ENCODE data around the gene ERC2. TPM values are rescaled to one million over a fixed set of nuclear protein-coding genes. Genes with fewer than 3 reads are reported as not detected.

The ERC2 gene
- total and polyA plus RNA-seq, 2 of the 13 experiments (the other 11 are each of a cell fraction or from before 2014, with no cell fraction given): 0.16 to 0.22 TPM

DNA sequence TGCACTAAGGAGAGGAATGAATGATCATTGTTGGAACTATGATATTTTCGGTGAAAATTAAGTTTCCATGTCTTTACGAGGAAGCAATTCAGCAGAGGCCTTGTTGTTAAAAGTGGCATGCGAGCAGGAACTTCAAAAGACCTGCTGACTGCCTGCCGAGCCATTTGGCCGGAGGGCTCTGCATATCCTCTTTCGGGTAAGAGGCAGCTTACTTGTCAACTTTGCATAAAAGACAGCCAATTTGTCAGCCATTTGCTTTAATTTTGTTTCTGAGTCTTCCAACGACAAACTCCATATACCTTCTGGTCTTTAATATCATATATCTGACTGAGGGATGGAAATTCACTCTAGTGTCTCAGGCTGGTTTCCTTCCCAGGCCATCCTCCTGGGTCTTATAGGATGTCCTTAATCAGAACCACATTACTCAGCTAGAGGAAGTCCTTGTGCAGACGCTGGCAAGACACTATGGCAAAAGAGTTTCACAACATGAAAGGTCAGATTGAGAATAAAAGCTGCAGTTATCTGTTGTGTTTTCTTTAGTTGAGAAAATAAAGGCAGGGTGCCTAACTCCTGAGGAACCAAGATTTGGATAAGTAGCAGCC, 852.5 kb downstream of the ERC2 start:
- CTCF ChIA-PET (ENCODE audit: low intra/inter-chr PET ratio, low total read pairs): no interaction called here
- Histone ChIP-seq H3K36me3 (replicated peaks in 1 of 2; ENCODE audit: control insufficient read depth in 1 of 2, insufficient read depth in 2 of 2, low read length in 2 of 2) (no peaks in the 10 kb centered on the region), H3K4me1 (ENCODE audit: insufficient read depth, low read length) (no peaks in the 10 kb centered on the region), H2AFZ (ENCODE audit: low read length) (no peak overlapping the region), H3K9ac (ENCODE audit: insufficient read depth, low read depth, low read length) (no peak overlapping the region), H4K20me1 (ENCODE audit: insufficient read depth, low read length) (no peaks in the 10 kb centered on the region), H3K4me2 (ENCODE audit: low read depth, low read length) (no peak overlapping the region), H3K9me3 (ENCODE audit: low read length) (no peaks in the 10 kb centered on the region), H3K27me3 (ENCODE audit: control insufficient read depth in 1 of 2, insufficient read depth in 2 of 2, low read length in 2 of 2) (no peaks in the 10 kb centered on the region), H3K27ac (ENCODE audit: extremely low read length, insufficient read depth, low read length) (no peak overlapping the region), H3K4me3 (replicated peaks in 1 of 3; ENCODE audit: insufficient read depth in 1 of 3, low read depth in 2 of 3, low read length in 3 of 3) (no peak overlapping the region), H3K79me2 (ENCODE audit: insufficient read depth, low read length) (no peaks in the 10 kb centered on the region)
- intact Hi-C loops (cut with micrococcal nuclease; ENCODE audit: unreplicated experiment) (no loop called here), in situ Hi-C loops (cut with HindIII; ENCODE audit: extremely low pct_ligation_motif_present, low pct_unique_long_range_greater_than_20kb) (no loop called here)
- TF ChIP-seq ZNF816 (CRISPR knock-in tag; IDR thresholded peaks at IDR 0.05; ENCODE audit: borderline replicate concordance): no peak
- TF ChIP-seq GTF2F1 (IDR thresholded peaks at IDR 0.05; ENCODE audit: low read length): no peak
- TF ChIP-seq TOE1 (CRISPR knock-in tag; IDR thresholded peaks at IDR 0.05): no peak
- TF ChIP-seq ZNF850 (CRISPR knock-in tag; conservative IDR thresholded peaks at IDR 0.05): no peak
- TF ChIP-seq NFATC3 (CRISPR knock-in tag; IDR thresholded peaks at IDR 0.05): no peak
- no peak for TF ChIP-seq MTF2 (CRISPR knock-in tag; IDR thresholded peaks at IDR 0.05; ENCODE audit: borderline replicate concordance)
- TF ChIP-seq SALL1 (CRISPR knock-in tag; IDR thresholded peaks at IDR 0.05): no peak
- TF ChIP-seq CEBPB (IDR thresholded peaks at IDR 0.05; ENCODE audit: borderline replicate concordance, low read depth, low read length): no peak
- no peak for TF ChIP-seq SOX5 (CRISPR knock-in tag; IDR thresholded peaks at IDR 0.05; ENCODE audit: borderline replicate concordance)
- no peak for TF ChIP-seq SOX6 (IDR thresholded peaks at IDR 0.05)
- TF ChIP-seq SOX6 (CRISPR knock-in tag; IDR thresholded peaks at IDR 0.05): no peak
- TF ChIP-seq PTBP1 (IDR thresholded peaks at IDR 0.05; ENCODE audit: low read depth, low read length, poor library complexity, severe bottlenecking): no peak
- no peak for TF ChIP-seq GATA4 (IDR thresholded peaks at IDR 0.05; ENCODE audit: borderline replicate concordance, low read depth)
- TF ChIP-seq HCFC1 (IDR thresholded peaks at IDR 0.05; ENCODE audit: low read depth, low read length): no peak
- TF ChIP-seq FOSL1 (CRISPR knock-in tag; IDR thresholded peaks at IDR 0.05; ENCODE audit: borderline replicate concordance): no peak
- no peak for TF ChIP-seq NCOA5 (CRISPR knock-in tag; IDR thresholded peaks at IDR 0.05)
- no peak for TF ChIP-seq ZNF12 (CRISPR knock-in tag; IDR thresholded peaks at IDR 0.05)
- no TSS peak for BruUV-seq (replicated peaks)
- no peak for DNase-seq (ENCODE audit: low spot score)
- POLR2A ChIA-PET: no interaction called here
- no peak for ATAC-seq
- no peak for FAIRE-seq
- 43% methylated on average over 7 of the region's 8 CpGs for WGBS (ENCODE audit: low lambda C conversion rate)
